Measurements from ENCODE around the gene IMMP1L. TPM values are rescaled to one million over a fixed set of nuclear protein-coding genes. Genes with fewer than 3 reads are reported as not detected.

The IMMP1L gene
- total RNA-seq = 8.3 and 9.1 TPM in 2 replicates

DNA sequence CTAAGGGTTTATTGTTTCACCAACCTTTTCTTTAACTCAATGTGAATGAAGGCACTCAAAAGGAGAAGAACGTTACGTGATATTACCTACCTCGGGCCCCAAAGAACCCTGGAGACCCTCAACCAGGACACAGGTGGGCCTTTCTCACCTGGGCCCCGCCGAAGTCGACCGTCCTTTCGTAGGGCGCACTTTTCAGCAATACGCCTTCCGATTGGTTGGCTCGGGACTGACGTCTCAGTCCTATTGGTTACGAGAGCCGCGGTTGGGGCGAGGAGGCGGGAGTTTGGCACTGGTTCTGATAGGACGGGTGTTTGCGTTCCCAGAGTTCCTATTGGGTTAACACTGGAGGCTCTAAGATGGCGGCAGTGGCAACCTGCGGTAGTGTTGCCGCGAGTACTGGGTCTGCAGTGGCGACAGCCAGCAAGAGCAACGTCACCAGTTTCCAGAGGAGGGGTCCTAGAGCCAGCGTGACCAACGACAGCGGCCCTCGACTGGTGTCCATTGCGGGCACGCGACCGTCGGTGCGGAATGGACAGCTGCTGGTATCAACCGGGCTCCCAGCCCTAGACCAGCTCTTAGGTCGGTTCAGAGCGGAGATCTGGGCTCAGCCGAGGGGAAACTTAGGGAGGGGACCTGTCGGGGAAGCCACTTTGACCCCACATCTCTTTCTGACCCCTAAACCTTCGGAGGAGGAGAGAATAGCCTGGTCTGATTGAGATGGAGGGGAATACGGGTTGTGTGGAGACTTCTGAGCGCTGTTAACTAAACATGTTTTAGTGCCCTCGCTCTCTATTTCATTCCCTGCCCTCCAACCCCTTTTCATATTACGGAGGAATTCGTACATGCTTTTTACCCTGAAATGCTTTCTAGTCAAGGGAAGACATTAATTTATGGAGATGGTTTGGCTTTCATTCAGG lies at the start of gene IMMP1L, which contains the start of gene ELP4:
Gene IMMP1L (minus strand): TSS at position 194 of the 917 bp plus-strand sequence. CDS start 46,346 bp downstream, outside the sequence.
Gene ELP4 (plus strand): TSS at position 339 of the 917 bp plus-strand sequence. CDS start 18 bp downstream, at position 357.

Other genes with a start within 250 kb of the IMMP1L start
- gene DCDC1, start 139.9 kb downstream of the IMMP1L start, total RNA-seq = under 0.01 and 0.27 TPM in 2 replicates
- gene DNAJC24, start 139.8 kb downstream of the IMMP1L start, total RNA-seq = 15.2 and 17.8 TPM in 2 replicates
- gene ELP4, start 145 bp upstream of the IMMP1L start, total RNA-seq = 13.2 and 16.4 TPM in 2 replicates

Data from endothelial cell of coronary artery (primary cell).